ENCODE measurements around the gene BHLHA15. TPM values are rescaled to one million over a fixed set of nuclear protein-coding genes. Genes with fewer than 3 reads are reported as not detected.

BHLHA15 gene
- total RNA-seq, 4 donors from 2014 or later: not detected

GRCh38 chr7:98254516-98254915, 43.3 kb downstream of the BHLHA15 start:
- TF ChIP-seq CTCF (IDR thresholded peaks at IDR 0.05; ENCODE audit: low read depth): no peak

GRCh38 chr7:98254951-98255610, 43.8 kb downstream of the BHLHA15 start:
- no peak for TF ChIP-seq CTCF (IDR thresholded peaks at IDR 0.05; ENCODE audit: low read depth)

GRCh38 chr7:98256431-98256830, 45.2 kb downstream of the BHLHA15 start:
- TF ChIP-seq CTCF (IDR thresholded peaks at IDR 0.05; ENCODE audit: low read depth): no peak

- no peak for TF ChIP-seq CTCF (IDR thresholded peaks at IDR 0.05; ENCODE audit: low read depth)
Observed at GRCh38 chr7:98257701-98258100, 46.5 kb downstream of the BHLHA15 start.

Other genes starting within 250 kb of the BHLHA15 start
- gene OCM2, start 221.2 kb upstream of the BHLHA15 start, total RNA-seq: not detected
- gene LMTK2, start 104.6 kb upstream of the BHLHA15 start, total RNA-seq: 10 to 100 TPM in 1 of 4 donors, 1 to 10 TPM in 3; 7.3 to 15.4 (median 8.6) TPM
- 10 to 100 TPM in 3 of 4 donors, 1 to 10 TPM in 1; 9.7 to 36.2 (median 11.9) TPM for gene TECPR1, start 40.8 kb downstream of the BHLHA15 start, total RNA-seq
- 100 to 1,000 TPM in 1 of 4 donors, 10 to 100 TPM in 3; 69.3 to 106 (median 82.5) TPM for gene BRI3, start 70.2 kb downstream of the BHLHA15 start, total RNA-seq
- 1 to 10 TPM in 3 of 4 donors, under 1 TPM in 1; 0.85 to 3.2 (median 2.2) TPM for gene BAIAP2L1, start 189.7 kb downstream of the BHLHA15 start, total RNA-seq